SK-N-MC (cell line): ENCODE measurements around the gene ERP27.

Source experiments
- DNase-seq: peaks from one replicate; pipeline ENCODE4 v3.0.0-alpha.2; 2011; ENCODE audit warnings: low read depth, low spot score
- H3K27ac ChIP-seq: fragments of 200-600 bp; sonication (generic); 2 replicates; pipeline ENCODE4 v1.5.1; 2016; ENCODE audit warnings: mixed run types
- H3K36me3 ChIP-seq: fragments of 200-600 bp; sonication (generic); 2 replicates; pipeline ENCODE4 v1.6.1; 2017; ENCODE audit warnings: antibody characterized with exemption, low read length, mixed read lengths; ENCODE audit not compliant: insufficient read depth
- H3K4me3 ChIP-seq: fragments of 200-600 bp; sonication (generic); 2 replicates; pipeline ENCODE4 v1.5.1; 2016
- H3K9ac ChIP-seq: fragments of 200-600 bp; sonication (generic); 2 replicates; pipeline ENCODE4 v1.8.0; 2017; ENCODE audit warnings: mixed run types, mixed read lengths; ENCODE audit not compliant: insufficient read length
- H3K9me3 ChIP-seq: fragments of 200-600 bp; sonication (generic); 2 replicates; pipeline ENCODE4 v1.6.1; 2017; ENCODE audit warnings: low read depth, mild to moderate bottlenecking, antibody characterized with exemption, low read length, moderate library complexity, mixed read lengths
- EZH2 ChIP-seq: fragments of 200-600 bp; sonication (generic); IDR thresholded peaks from one replicate; pipeline ENCODE4 v1.6.1; 2017; ENCODE audit warnings: antibody characterized with exemption
- FOXP2 ChIP-seq: optimal IDR thresholded peaks from 2 replicates; pipeline ENCODE3; 2011; ENCODE audit warnings: mild to moderate bottlenecking, moderate library complexity; ENCODE audit not compliant: insufficient read depth; ENCODE audit errors: extremely low read length, control extremely low read depth
- POLR2AphosphoS5 ChIP-seq: IDR thresholded peaks from 2 replicates; pipeline ENCODE4 v1.6.1; 2012; ENCODE audit warnings: mild to moderate bottlenecking, low read depth, low read length, borderline replicate concordance

Gene ERP27

DNA sequence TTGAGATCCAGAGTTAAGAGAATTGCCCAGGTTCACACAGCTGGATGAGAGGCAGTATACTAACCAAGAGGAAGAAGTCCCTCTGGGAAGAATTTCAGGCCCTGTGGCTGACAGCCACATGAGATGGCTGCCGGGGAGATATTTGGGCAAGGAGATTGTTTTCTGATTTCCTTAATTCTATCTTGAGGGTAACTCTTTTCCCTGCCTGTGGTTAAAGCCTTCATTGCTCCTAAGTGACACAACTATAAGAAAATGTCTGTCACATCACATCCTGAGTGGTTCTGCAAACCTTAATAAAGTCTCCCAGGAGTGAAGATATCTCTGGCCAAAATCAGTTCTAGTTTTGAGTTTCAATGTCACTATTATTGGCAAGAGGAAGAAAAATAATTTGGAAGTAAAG lies 13.5 kb upstream of the ERP27 start:
- no peak for DNase-seq
- no peaks in the 10 kb centered on the region for H3K9me3 ChIP-seq
- no peak overlapping the region for H3K4me3 ChIP-seq
- H3K27ac ChIP-seq, result 0 out of 2 replicates have a peak overlapping the region, but pooled peaks have one; percentile 38
- TF ChIP-seq POLR2AphosphoS5, result no peak
- peaks cover 29% of the 10 kb centered on the region for H3K36me3 ChIP-seq
- H3K9ac ChIP-seq, result no peak overlapping the region

DNA sequence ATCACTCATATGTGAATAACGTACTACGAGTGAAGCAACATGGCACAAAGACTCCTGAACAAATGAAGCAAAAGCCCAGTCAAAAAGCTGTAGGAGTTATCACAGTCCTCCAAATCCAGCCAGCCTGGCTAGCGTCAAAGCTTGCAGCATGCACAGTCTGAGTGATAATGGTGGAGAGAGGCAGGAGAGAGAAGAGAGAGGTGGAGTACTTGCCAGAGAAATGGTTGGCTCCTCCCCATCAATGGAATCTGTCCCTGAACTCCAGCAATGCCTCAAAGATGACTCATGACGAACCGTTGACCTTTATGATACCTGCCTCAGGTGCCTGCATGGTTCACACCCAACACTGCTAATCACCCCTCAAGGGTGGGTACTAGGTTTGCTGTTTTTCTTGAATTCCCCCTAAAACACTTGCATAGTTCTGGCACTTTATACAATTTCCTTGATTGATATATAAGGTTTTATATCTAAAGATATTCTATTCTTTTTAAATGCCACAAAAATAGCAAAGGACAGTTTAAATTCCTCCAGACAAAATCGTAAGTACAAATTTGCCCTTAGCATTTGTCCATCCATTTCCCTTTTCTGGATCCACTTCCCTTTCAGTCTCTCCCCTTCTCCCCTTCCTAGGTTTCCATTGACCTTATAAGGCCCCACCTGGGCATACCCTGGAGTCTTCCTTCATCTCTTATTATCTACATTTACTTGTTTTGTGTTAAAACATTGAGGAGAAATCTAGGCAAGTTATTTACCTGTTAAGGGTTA lies 12.8 kb upstream of the ERP27 start:
- DNase-seq, result no peak
- 0 out of 2 replicates have a peak overlapping the region, but pooled peaks have one; percentile 38 for H3K27ac ChIP-seq
- no peak overlapping the region for H3K4me3 ChIP-seq
- no peak overlapping the region for H3K9ac ChIP-seq
- H3K36me3 ChIP-seq, result peaks cover 36% of the 10 kb centered on the region
- no peaks in the 10 kb centered on the region for H3K9me3 ChIP-seq
- TF ChIP-seq POLR2AphosphoS5 (no peak), FOXP2 (no peak)

DNA sequence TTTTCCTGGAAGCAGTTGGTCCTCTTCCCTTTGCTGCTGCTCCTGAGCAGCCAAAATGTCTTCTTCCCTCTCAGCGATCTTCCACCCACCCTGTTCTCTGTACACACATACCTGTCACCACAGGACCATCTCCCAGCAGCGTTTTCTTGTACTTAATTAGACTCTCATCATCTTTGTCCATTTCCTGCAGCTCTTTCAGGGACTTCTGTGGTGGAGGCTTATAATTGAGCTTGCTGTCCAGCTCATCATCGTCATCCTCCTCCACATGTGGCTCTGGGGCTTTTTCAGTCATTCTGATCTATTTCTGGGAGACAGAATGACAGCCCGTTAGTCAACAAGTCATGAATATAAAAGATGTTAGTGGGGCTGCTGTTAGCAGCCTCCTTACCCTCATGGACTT lies 12.1 kb upstream of the ERP27 start:
- Histone ChIP-seq H3K4me3 (no peak overlapping the region), H3K36me3 (peaks cover 40% of the 10 kb centered on the region), H3K27ac (no peak overlapping the region), H3K9me3 (no peaks in the 10 kb centered on the region), H3K9ac (no peak overlapping the region)
- TF ChIP-seq POLR2AphosphoS5 (no peak), FOXP2 (no peak), EZH2 (no peak)
- DNase-seq, result no peak

DNA sequence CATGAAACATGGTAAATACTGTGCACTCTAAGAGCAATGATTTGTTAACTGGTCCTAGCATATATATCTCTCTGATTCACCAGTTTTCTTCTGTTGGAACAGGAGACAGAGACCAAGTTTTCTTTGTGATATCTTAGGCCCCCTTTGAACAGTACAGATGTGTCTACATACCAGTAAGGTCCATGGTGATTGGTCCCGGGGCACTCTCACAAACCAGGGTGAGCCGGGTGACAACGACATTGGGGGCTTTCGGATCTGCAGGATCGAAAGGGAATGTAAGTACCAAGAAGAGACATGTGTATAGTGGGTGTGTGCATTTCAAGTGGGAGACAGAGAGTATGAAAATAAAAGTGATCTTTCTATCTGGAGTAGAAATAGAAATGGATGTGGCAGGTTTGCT lies 11.3 kb upstream of the ERP27 start:
- H3K4me3 ChIP-seq, result no peak overlapping the region
- DNase-seq, result no peak
- peak overlapping the region; percentile 98 for H3K27ac ChIP-seq
- no peaks in the 10 kb centered on the region for H3K9me3 ChIP-seq
- TF ChIP-seq EZH2 (no peak), FOXP2 (no peak), POLR2AphosphoS5 (no peak)
- peaks cover 48% of the 10 kb centered on the region for H3K36me3 ChIP-seq
- peak overlapping the region; percentile 72 for H3K9ac ChIP-seq

DNA sequence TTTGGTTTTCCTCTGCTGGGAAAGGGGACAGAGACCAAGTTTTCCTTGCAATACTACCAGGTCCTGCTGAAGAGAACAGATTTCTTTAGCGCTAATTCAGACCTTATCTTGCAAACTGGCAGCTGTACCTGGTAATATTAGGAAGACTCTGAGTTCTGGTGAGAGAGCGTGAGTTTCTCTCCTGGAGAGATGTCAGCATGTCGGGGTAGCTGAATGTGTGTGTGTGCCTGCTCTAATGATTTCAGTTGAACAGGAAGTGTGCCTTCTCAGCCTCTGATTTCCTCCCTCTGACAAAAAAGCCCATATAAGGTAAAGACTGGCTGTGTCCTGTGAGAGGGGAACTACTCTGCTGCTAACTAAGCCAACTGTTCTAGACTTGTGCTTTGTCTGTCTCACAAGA lies 10.3 kb upstream of the ERP27 start:
- H3K9ac ChIP-seq, result peak overlapping the region; percentile 72
- DNase-seq, result peak; percentile 57
- H3K9me3 ChIP-seq, result no peaks in the 10 kb centered on the region
- H3K4me3 ChIP-seq, result peak overlapping the region; percentile 34
- peaks cover 53% of the 10 kb centered on the region for H3K36me3 ChIP-seq
- peak overlapping the region; percentile 98 for H3K27ac ChIP-seq
- TF ChIP-seq FOXP2 (no peak), EZH2 (no peak), POLR2AphosphoS5 (peak; percentile 72)

DNA sequence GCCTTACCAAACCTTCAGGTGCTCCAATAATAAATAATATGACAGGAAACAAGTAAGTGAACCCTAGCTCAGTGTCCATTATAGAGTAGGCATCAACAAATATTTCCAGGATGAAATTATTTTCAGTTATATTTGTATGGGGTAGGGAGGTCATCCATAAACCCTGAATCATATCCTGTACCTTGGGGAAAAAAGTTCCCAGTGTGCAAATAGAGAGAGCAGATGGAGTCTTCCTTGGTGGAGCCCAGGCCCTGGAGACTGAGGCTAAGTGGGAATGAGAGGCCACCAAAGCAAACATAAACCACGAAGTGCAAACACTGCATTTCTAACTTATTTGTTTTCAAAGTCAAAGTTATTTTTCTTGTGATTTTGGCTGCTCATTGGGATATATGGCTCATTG lies 8.5 kb upstream of the ERP27 start:
- H3K36me3 ChIP-seq, result peaks cover 59% of the 10 kb centered on the region
- TF ChIP-seq POLR2AphosphoS5, result no peak
- no peak for TF ChIP-seq EZH2
- no peak for TF ChIP-seq FOXP2
- no peaks in the 10 kb centered on the region for H3K9me3 ChIP-seq
- peak overlapping the region; percentile 47; the same call in 1 of the 2 replicates for H3K27ac ChIP-seq
- no peak overlapping the region for H3K4me3 ChIP-seq
- DNase-seq, result no peak
- no peak overlapping the region for H3K9ac ChIP-seq

DNA sequence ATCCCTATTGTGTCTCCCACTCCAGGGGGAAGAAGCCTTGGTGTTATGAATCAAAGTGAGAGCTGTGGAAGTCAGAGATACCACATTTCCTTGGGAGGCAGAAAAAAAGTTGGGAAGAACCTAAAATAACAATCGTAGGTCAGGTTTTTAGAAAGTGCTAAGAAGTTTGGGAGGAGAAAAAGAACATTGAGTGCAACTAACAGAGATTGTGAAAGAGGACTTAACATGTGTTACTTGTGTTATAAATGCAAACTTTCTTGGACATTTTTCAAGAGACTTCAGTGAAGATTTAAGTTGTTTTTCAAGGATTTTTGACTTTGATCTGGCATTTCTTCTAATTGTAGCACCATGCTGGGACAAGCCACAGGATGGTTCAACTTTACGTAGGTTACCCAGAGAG lies 7.8 kb upstream of the ERP27 start:
- Histone ChIP-seq H3K9me3 (no peaks in the 10 kb centered on the region), H3K4me3 (0 out of 2 replicates have a peak overlapping the region, but pooled peaks have one; percentile 13), H3K9ac (no peak overlapping the region), H3K36me3 (peaks cover 66% of the 10 kb centered on the region), H3K27ac (peak overlapping the region; percentile 47; the same call in 1 of the 2 replicates)
- no peak for DNase-seq
- TF ChIP-seq EZH2, result no peak
- no peak for TF ChIP-seq FOXP2
- no peak for TF ChIP-seq POLR2AphosphoS5

DNA sequence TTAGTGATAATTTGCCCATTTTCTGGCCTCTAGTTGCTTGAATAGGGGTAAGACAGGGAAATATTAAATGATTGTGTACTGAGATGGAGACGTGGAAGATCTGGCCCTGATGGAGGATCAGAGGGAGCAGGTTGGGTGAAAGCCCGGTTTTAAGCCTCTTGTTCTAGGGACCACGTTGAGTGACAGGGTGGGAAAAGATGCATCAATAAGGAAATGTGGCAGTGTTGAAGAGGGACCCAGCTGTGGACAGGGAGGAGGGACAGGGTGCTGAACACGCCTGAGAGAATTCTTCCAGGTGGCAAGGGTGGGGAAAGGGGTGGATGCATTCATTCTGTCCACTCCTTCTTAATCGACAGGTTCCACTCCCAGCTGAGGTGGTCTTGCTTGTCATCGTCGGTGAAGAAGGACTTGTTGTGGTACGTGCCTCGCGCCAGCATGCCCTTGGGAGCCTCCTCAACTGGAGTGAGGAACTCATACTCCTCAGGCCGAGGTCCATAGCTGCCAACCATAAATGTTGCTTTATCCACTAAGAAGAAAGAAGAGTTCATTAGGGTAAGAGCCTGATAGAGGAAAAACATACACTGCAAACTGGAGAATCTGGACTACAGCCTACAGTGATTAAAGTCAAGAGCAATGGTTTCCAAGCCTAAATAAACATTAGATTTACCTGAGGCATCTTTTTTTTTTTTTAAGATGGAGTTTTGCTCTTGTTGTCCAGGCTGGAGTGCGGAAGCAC lies 4.0 kb upstream of the ERP27 start:
- TF ChIP-seq EZH2, result no peak
- TF ChIP-seq POLR2AphosphoS5, result no peak
- TF ChIP-seq FOXP2, result no peak
- Histone ChIP-seq H3K9me3 (no peaks in the 10 kb centered on the region), H3K36me3 (peaks cover 42% of the 10 kb centered on the region), H3K27ac (no peak overlapping the region), H3K9ac (no peak overlapping the region), H3K4me3 (no peak overlapping the region)
- DNase-seq, result no peak
